GM18505 (cell line): ENCODE data around the gene CTDSPL.

Experiments used
- ATAC-seq: cut with Tn5 transposase; IDR thresholded peaks from one replicate; pipeline ENCODE4 v1.9.1; 2021; ENCODE audit not compliant: unreplicated experiment
- POLR2A ChIP-seq: IDR thresholded peaks from 4 replicates; pipeline ENCODE4 v1.6.1; 2011; ENCODE audit warnings: borderline replicate concordance; ENCODE audit not compliant: insufficient read depth, insufficient read length; ENCODE audit errors: extremely low read depth

The CTDSPL gene

DNA sequence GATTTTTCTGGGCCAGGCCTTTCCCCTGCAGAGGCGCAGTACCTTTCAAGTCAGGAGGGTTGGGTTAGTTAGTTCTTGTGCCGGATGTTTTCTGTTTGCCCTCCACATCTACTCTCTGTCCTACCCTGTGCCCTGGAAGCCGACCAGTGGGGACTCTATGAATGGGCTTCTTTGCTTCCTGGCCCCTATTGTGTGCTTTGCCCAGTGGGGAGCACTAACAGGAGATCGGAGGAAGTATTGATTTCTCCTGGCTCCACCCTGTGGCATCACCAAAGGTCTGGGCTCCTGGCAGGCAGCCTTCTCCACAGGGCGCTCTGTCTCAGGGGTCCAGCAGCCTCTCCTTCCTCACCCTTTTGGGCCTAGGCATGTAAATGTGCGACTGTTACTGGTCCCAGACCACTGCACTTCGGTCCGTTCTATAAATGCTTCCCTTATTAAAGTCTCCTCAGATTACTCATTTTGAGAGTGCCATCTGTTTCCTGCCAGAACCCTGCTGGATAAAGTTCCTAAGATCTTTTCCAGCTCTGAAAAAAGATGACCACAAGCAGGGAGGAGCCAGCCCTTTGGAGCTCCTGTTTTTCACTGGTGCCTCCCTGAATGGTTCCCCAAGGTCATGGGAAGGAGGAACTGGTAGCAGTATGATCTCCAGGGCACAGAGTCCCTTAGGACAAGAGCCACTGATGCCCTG is 44.5 kb downstream of the CTDSPL start:
- ATAC-seq, result no peak

DNA sequence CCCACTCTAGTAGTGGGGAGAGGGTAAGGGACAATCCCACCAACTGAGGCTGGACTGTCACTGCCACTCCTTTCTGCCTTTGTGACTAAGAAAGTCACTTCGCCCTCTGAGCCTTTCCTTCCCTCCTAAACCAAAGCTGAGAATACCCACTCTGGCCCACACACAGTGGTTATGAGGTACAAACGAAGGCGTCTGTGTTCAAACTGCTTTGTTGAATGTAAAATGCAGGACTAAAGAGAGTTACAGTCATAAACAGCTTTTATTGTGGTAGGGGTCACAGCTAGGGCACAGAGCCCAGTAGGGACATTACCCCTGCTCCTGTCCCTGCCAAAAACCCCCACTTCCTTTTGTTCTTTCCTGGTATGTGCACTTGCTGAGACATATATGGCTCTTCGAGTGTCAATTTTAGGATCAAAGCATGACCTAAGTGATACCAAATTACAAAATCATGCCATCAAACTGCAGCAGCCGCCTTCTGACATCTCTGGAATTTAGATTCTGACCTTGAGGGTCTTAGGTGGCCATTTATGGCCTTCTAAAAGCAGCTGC is 45.1 kb downstream of the CTDSPL start:
- TF ChIP-seq POLR2A, result no peak
- no peak for ATAC-seq

More for the DNA sequence above, 44.5 kb downstream of the CTDSPL start:
- no peak for TF ChIP-seq POLR2A

DNA sequence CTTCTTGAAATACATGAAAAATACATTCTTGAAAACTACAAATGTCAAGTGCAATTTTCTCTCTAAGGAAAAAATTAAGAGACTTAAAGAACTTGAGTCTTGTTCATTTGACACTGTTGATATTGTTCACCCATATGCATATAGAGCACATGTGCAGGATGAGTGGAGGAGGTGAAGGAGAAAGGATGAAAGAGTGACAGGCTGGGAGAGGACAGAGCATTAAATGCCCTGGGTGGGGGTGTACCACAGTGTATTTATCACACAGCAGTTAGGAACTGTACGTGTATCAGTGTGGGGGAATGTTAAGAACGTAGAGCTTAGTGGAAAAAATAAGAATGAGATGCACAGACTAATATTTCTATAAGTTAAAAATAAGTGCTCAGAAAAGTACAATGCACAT is 45.7 kb downstream of the CTDSPL start:
- ATAC-seq, result no peak
- TF ChIP-seq POLR2A, result no peak

DNA sequence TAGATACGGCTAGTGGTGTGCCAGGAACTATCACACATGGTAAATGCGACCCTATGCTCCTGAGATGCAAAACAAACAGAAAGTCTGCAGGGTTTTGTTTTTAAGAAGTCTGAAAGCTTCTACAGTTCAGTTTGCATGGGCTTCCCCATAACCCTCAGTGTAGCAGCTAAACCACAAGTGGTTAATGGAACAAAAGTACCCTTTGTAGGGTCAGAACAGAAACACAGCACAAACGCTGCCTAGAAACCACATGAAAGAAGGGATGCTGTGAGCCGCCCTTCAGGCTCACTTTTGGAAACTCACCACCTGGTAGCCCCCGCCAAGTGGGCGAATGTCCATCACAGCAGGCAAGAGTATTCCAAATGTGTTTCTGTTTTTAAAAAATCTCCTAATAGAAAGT is 46.2 kb downstream of the CTDSPL start:
- TF ChIP-seq POLR2A, result no peak
- ATAC-seq, result peak; percentile 92

DNA sequence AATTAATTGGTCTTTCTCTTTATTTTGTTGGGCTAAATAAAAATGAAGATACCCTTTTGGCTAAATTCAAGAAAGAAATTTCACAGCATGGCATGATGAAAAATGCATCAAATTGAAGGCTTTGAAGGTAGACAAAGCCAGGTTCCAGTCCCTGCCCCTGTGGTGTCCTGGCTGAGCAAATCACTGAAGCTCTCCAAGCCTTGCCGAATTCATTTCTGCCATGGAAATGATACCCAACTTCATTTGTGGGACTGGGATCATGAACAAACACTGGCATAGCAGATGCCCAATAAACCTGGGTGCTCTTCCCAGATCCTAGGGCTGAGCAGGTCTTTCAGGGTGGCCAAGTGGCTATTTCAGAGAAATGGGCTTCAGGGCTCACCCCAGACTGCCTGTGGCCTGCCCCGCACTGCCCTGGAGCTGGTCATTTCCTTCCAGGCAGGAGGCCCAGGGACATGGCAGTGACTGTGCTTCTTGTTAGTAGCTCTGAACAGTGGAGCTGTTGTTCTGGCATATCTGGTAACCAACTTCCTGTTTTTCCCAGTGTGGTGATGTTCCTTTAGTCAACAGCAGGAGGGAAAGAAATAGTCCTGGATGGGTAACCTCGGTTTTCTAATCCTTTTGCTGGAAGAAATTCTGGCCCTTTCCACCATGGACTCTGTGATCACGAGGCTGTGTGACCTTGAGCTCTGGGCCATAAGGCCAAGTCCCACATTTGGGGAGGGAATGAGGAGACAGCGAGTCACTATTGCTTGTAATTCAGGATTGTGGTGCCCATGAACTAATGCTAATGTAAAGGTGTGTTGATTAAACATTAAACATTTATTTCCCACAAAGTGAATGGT is 47.6 kb downstream of the CTDSPL start:
- ATAC-seq, result no peak

DNA sequence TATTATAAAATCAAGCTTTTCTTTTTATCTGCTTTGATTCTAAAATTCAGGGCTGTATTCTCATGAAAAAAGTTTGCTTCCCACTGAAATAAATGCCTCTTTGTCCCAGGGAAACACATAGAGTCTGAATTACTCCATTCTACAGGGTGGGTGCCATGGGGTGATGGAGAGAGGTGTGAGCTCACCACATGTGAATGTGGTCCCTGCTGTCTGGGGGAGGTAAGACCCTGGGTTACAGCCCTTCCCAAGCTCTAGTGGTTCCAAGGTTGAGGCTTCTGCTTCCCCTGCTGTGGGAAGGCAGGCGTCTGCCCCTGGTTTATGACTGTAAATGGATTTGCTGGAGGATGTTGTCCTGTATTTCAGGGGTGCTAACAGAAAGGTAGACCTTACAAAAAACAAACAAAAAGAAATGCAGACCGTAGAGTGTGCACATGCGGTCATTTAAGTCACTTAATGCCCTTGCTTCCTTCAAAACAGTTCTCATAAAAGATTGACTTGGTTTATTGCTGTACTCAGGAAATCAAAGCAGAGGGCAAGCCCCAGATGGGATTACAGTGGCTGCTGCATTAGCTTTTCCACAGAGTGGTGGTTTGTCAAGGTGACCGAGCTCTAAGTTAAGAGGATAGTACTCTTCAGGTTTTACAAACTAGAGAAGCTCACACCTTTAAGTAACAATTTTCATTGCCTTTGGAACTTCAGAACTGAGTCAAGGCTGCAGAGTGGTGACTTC is 49.2 kb downstream of the CTDSPL start:
- no peak for TF ChIP-seq POLR2A
- no peak for ATAC-seq

More for the DNA sequence above, 47.6 kb downstream of the CTDSPL start:
- TF ChIP-seq POLR2A, result no peak

DNA sequence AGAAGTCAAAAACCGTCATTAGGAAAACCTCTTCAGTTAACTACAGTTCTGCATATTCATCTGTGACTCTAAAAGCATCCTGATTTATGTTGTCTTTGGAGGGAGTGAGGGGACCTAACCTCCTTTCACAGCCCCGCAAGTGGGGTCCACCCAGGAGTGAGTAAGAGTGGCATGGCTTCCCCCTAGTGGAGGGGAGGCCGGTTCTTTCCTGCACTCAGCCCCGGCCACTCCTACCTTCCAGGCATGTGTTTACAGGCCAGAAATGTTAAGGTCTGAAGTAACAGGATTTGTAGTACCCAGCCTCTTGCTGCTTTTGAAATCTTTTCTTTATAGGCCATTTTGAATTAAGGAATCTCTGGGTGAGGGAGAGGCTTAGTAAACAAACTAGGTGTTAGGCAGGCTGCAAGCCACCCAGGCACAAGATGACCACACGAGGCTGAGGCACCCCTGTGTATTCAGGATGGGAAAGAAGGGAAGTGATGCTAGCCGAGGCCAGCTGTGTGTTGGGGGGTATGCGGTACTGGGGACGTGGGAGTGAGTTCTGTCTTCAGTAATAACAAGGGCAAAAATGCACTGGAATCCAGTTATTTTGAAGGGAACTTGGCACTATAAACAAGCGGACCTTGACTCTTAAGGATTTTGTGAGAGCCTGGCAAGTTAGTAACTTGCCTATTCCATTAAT is 50.5 kb downstream of the CTDSPL start:
- ATAC-seq, result no peak
- no peak for TF ChIP-seq POLR2A

DNA sequence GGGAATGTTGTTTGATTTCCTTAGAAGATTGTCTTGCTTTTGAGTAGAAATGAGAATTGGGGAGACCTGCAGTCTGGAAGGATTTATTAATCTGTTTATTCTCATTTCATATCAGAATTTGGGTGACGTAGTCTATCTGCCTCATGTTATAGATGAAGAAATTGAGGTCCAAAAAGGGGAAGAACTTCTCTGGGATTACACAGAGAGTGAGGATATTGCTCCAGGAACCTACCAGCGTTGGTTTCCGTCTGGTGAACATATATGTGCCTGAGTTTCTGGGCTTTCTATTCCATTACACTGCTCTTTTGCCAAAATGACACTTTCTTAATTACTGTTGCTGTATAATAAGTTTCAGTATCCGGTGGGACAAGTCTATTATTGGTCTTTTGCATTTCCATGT is 51.8 kb downstream of the CTDSPL start:
- no peak for ATAC-seq
- TF ChIP-seq POLR2A, result no peak

DNA sequence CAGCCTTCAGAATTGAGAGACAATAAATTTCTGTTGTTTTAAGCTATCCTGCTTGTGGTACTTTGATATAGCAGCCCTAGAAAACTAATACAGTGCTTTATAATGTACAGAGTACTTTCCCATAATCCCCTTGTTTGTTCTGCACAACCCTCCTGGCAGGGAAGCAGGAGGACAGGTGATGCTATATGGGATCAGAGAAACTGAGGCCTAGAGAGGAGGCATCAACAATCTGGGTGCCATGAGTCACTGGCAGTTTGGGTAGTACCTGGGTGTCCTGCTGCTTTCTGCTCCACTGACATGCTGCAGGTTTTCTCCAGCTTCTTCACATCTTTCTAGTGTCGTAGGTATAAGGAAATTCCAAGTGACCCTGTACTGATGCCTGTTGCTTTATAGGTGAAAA is 55.0 kb downstream of the CTDSPL start:
- ATAC-seq, result no peak
- TF ChIP-seq POLR2A, result no peak

DNA sequence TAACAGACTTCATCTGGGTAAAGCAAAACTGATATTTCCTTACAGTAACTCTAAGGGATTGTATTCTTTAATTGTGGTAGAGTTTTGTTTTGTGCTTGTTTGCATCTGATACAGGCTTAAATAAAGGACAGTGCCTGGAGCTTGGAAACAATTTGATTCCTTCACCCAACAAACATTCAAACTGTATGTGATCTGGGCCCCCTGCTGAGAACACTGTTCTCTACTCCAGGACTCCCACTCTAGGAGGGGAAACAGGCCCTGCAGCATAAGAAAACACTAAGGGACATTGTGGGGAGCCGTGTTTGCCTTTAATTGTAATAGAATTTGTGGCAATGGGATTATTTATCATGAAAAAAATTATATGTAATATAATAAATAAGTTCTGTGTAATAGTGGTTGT is 56.9 kb downstream of the CTDSPL start:
- TF ChIP-seq POLR2A, result no peak
- ATAC-seq, result no peak

DNA sequence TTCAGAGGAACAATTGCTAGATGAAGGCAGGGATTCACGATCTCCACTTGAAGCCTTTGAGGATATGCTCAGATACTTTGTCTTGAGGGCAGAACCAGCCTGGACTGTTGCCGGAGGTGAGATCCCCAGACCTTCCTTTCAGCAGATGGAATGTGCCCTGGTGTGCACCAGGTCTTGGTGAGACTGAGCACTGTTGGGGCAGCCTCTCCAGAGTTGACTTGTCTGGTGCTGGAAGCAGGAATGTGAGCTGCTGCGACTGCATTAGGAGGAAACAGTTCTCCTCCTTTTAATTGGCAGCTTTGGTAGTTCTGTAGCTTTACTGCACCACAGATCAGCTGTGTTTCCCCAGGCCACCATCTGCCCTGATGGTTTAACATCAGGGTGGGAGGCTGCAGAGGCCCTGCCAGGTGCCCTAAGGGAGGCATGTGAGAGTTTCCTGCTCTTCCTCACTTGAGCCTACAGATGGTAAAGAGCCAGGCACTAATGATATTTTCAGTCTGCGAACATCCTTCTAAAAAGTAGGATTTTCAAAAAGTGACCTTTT is 58.5 kb downstream of the CTDSPL start:
- no peak for TF ChIP-seq POLR2A
- ATAC-seq, result no peak

DNA sequence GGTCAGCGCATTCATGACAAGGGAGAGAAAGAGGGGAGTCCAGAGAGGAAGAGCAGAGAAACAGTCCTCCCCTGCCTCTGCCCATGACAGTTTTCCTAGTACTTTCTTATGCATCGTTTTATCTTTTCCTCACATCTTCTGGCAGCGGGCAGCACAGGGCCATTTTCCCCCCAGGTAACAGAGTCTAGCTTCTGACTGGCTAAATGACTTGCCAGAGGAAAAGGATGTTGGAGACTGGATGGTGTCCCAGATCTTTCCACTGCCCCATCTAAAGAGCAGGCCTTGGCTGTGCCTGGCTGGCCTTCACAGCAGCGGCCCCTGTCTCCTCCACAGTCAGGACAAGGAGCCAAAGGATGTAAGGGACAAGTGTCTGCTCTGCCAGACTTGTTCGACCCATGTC is 59.3 kb downstream of the CTDSPL start:
- ATAC-seq, result no peak
- no peak for TF ChIP-seq POLR2A
